Omental fat pad (tissue), 4 donors: ENCODE results near the gene CTSW. TPM values are rescaled to one million over a fixed set of nuclear protein-coding genes. Genes with fewer than 3 reads are reported as not detected.

Experiments
- ATAC-seq: fragments of 150-250 bp; one replicate; pipeline ENCODE4 v1.9.1; 2016; ENCODE audit warnings: mild to moderate bottlenecking, moderate library complexity; ENCODE audit not compliant: low FRiP score
- DNase-seq: peaks from one replicate; pipeline ENCODE4 v3.0.0-alpha.2; 2019; ENCODE audit warnings: low spot score
- total RNA-seq, 4 donors: library from RNA; depleted of rRNA; stranded (reverse); fragments of >200 nt; gene quantifications; one replicate each; pipeline ENCODE4 v1.1.0, GENCODE V29; 2016
- TF ChIP-seq, protein P1 (sequence below), 3 donors: fragments of 450-650 bp; IDR thresholded peaks; one replicate each; pipeline ENCODE4 v1.5.1; 2016 to 2017; ENCODE audit warnings: antibody characterized with exemption in 3 of 3, mild to moderate bottlenecking in 3 of 3, moderate library complexity in 2 of 3

Gene CTSW
- total RNA-seq, 4 donors from 2014 or later: 1.6 to 3.9 (median 2.8) TPM

DNA sequence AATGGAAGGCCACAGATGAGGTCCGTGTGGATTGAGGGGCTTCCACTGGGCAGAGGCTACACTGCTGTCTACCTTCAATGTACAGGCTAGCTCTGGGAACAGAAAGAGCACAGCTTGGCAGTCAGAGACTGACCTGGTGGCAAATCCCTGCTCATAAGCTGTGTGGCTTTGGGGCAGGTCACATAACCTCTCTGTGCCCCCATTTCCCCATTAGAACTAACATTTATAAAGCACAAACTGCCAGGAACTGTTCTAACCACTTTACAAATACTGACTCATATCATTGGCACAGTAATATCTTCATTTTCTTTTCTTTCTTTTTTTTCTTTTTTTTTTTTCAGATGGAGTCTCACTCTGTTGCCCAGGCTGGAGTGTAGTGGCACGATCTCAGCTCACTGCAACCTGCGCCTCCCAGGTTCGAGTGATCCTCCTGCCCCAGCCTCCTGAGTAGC lies 17.4 kb downstream of the CTSW start:
- DNase-seq (no peak), ATAC-seq (no peak)
- TF ChIP-seq, protein P1, sequence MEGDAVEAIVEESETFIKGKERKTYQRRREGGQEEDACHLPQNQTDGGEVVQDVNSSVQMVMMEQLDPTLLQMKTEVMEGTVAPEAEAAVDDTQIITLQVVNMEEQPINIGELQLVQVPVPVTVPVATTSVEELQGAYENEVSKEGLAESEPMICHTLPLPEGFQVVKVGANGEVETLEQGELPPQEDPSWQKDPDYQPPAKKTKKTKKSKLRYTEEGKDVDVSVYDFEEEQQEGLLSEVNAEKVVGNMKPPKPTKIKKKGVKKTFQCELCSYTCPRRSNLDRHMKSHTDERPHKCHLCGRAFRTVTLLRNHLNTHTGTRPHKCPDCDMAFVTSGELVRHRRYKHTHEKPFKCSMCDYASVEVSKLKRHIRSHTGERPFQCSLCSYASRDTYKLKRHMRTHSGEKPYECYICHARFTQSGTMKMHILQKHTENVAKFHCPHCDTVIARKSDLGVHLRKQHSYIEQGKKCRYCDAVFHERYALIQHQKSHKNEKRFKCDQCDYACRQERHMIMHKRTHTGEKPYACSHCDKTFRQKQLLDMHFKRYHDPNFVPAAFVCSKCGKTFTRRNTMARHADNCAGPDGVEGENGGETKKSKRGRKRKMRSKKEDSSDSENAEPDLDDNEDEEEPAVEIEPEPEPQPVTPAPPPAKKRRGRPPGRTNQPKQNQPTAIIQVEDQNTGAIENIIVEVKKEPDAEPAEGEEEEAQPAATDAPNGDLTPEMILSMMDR (IDR thresholded peaks at IDR 0.05): no peak

DNA sequence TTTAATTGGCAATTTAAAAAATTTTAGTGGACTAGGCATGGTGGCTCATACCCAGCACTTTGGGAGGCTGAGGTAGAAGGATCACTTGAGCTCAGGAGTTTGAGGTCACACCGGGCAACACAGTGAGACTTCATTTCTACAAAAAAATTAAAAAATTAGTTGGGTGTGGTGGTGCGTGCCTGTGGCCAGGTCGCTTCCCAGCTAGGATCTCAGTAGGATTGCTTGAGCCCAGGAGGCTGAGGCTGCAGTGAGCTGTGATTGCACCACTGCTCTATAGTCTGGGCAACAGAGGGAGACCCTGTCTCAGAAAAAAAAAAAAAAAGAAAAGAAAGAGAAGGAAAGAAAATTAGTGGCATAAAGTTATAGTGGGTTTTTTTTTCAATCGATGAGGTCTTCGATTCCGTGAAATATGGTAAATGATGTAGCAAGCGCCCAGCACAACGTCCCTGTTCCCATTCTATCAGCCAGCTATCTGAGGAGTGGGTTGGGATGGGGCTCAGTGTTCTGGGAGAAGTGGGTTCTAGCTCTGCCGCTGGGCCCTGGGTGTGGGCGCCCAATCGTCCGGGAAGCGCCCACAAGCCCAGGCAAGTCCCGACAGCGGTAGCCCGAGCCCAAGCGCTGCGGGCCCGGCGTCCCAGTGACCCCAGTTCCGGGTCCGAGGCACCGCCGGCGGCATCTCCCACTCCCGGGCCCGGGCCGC lies 19.2 kb downstream of the CTSW start:
- TF ChIP-seq, protein P1 (IDR thresholded peaks at IDR 0.05): no peak
- no peak for DNase-seq
- no peak for ATAC-seq

DNA sequence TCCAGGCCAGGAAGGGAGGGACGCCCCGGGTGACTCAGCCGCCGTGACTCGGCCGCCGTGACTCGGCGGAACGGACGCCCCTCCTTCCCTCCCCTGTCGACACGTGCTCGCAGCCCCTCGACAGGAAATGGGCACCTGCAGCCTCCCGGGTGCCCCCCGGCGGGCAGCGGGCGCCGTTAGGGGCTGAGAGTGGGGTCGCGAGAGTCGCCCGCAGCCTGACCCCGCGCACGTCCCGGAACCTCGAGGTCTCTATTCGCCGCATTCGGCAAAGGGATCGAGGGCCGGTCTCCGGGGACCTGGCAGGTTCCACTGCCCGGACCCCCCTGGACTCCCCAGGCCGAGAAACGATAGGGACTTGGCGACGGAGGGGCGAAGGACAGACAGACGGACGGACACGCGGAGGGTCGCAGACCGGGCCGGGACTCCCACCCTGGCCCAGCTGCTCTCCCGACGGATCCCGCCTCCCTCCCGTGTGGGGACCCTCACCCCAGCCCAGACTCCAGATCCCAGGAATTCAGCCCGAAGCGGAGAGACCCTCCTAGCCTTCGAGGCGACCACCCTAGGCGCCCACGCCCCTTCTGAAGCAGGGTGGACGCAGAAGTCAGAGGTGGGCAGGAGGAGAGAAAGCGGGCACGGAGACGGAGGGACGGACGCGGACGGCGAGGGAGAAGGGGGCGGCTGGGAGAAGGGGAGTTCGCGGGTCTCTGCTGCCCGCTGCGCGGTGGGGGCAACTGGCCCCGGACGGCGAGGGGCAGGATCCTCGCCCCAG lies 19.9 kb downstream of the CTSW start:
- no peak for DNase-seq
- ATAC-seq: peak; percentile 44

DNA sequence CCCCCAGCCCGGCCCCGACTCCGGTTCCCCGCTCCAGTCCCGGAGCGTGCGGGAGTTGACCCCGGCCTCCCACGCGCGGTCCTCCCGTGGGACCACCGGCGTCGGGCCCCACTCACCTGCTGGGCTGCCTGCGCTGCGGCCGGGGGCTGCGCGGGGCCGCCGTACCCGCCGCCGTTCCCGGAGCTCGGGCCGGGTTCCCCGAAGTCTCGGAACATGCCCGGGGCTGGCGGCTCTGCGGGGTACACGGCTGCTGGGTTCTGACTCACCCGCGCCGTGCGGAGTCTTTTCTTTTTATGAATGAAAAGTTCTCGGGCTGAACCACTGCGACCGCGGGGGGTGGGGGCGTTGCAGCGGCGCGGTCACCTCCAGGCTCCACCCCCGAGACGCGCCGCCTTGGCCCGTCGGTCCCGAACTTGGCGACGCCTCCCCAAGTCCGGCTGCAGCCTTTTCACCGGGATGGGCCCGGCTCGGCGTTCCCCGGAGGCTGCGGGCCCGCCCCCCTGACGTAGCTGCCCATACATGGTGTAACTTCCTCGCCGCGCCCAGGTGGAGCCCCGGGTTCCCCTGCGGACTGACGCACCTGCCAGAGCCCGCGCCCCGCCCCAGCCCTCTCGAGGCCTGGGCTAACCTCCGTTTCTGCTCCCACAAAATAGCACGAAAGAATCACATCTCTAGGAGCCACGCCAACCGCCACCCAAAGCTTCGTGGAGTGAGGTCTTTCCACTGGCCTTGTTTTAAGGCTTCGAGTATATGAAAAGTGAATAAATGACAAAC lies 20.7 kb downstream of the CTSW start, which contains the start of gene FOSL1:
FOSL1 (minus strand) TSS at position 264 of the 774 bp plus-strand sequence; CDS start at position 215, 49 bp downstream.
- ATAC-seq: peak; percentile 95
- TF ChIP-seq, protein P1 (IDR thresholded peaks at IDR 0.05): no peak
- peak; percentile 86 for DNase-seq

More for the DNA sequence above, 19.9 kb downstream of the CTSW start:
- TF ChIP-seq, protein P1 (IDR thresholded peaks at IDR 0.05): no peak

DNA sequence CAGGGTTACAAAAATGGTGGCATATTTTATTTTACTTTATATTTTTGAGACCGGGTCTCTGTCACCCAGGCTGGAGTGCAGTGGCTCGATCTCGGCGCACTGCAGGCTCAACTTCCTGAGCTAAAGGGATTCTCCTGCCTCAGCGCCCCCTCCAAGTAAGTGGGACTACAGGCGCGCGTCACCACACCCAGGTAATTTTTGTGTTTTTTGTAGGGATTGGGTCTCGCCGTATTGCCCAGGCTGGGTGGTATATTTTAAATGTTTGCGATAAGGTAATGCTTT lies 21.2 kb downstream of the CTSW start:
- DNase-seq: no peak
- no peak for ATAC-seq
- TF ChIP-seq, protein P1 (IDR thresholded peaks at IDR 0.05): no peak

DNA sequence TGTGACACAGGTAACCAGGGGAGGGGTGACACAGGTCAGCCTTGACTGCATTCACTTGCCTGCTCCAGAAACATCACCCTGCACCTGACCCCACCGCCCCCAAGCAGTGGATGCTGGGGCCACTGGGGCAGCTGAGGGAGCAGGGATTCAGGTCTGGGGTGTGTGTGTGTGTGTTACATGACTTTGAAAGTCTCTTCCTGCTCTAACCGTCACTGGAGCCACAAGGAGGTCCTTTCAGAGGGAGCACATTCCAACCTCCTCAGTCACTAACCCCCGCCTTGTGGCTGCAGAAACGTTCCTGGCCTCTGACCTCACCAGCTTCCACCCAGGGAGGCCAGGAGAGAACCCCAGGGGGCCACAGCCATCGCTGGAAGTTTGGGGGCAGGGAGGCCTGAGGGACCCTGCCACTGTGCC lies 23.4 kb downstream of the CTSW start:
- DNase-seq (no peak), ATAC-seq (no peak)
- TF ChIP-seq, protein P1 (IDR thresholded peaks at IDR 0.05): no peak
